HG02973 (cell line): ENCODE results near the gene CDH24.
A peak's percentile ranks its signal among the peaks of the same experiment; 100 is the strongest.

ENCODE experiments used
- ATAC-seq: cut with Tn5 transposase; IDR thresholded peaks from one replicate; pipeline ENCODE4 v1.9.1; 2021; ENCODE audit warnings: moderate library complexity; ENCODE audit not compliant: unreplicated experiment

CDH24 gene

DNA sequence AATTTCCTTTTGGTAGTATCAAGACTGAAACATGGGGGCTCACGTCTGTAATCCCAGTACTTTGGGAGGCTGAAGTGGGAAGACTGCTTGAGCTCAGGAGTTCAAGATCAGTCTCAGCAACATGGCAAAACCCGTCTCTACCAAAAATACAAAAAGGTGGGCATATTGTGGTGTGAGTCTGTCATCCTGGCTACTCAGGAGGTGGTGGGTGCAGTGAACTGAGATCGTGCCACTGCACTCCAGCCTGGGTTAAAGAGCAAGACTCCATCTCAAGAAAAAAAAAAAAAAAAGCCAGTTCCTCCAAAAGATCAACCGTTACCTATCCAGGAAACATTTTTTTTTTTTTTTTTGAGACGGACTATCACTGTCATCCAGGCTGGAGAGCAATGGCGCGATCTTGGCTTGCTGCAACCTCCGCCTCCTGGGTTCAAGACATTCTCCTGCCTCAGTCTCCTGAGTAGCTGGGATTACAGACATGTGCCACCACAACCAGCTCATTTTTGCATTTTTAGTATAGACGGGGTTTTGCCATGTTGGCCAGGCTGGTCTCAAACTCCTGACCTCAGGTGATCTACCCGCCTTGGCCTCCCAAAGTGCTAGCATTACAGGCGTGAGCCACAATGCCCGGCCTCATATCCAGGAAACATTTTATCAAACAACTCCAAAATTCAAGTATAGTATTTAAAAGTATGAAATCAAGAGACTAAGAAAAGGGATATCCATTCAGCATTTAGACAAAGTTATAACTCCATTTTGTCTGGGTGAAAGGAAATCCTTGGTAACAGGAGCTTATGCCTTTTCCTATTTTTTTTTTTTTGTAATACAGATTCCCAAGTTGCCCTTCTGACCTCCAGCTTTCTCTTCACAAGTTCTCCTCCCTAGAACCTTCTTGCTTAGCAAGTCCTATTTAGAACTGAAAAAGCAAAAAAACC lies 34.2 kb upstream of the CDH24 start:
- no peak for ATAC-seq

DNA sequence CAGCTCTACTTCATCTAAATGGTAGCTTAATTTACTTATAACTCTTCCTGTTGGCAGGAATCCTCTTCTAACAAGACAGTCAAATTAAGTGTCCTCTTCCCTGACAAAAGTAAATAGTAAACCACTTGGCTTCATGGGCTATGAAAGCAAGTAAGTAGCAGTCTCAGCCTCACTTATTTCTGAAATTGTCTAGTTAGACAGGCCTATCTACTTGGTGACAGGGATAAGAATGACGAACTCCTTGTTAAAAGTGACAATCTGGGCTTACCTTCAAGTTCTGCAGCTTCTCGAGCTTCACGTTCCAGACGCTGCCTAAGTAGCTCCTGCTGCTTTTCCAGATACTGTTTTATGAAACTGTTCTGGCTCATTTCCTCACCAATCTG lies 32.9 kb upstream of the CDH24 start:
- ATAC-seq = no peak

DNA sequence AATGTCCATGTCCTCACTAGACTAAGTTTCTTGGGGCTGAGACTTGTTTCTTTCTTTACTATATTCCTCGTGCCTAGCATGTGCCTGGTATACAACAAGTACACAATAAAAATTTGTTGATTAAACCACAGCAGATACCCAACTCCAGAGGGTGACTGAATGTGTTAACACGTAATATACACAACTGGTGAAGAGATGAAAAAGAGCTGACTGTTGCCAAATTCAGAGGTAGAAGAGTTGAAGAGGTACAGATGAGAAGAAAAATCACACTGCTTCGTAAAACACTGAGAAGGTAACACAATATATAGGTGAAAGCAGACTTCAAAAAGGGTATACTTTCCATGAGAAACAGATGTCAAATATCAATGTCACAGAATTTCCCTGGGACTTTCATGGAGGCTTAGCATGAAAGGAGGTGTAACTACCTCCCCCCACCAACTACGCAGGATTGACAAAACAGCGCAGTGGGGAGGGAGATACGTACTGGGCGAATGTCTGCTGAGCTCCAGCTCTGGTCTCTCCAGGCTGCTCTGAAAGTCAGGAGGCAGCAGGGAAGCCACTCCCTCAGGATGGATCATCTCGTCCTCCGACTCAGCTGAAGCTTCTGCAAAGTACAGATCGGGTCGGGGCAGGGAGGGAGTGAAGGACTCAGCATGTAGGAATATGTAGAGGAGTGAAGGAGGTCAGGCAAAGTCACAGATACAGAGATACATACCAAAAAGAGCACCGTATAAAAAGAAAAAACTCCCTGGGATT lies 32.4 kb upstream of the CDH24 start:
- no peak for ATAC-seq

DNA sequence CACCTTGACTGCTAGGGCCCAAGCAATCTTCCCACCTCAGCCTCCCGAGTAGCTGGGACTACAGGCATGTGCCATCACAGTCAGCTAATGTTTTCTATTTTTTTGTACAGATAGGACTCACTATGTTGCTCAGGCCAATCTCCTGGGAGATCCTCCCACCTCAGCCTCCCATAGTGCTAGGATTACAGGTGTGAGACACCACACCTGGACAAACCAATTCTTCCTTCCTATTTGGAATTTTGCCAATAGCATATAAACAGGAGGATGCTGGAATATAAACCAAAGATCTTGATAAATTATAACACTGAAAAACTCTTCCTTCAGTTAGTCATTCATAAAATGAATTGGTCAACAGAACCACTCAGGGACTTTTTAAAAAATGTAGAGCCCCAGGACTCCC lies 29.2 kb upstream of the CDH24 start:
- ATAC-seq = no peak

DNA sequence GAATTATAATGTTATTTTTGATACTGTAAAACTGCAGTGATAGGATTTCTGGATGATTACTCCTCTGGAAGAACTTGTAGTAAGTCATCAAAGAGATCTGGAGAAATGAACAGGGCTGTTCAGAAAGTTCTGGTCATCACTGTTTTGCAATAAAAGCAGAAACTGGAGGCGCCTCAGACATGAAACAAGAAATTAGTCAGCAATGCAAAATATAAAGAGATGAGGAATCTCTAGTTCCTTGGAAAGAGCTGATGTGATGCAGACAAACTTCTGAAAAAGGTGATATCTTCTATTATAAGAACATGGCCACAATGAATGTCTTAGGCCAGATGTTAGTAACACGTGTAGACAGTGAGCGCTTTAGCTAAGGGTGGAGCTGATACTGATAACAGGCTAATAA lies 28.1 kb upstream of the CDH24 start:
- ATAC-seq = no peak

DNA sequence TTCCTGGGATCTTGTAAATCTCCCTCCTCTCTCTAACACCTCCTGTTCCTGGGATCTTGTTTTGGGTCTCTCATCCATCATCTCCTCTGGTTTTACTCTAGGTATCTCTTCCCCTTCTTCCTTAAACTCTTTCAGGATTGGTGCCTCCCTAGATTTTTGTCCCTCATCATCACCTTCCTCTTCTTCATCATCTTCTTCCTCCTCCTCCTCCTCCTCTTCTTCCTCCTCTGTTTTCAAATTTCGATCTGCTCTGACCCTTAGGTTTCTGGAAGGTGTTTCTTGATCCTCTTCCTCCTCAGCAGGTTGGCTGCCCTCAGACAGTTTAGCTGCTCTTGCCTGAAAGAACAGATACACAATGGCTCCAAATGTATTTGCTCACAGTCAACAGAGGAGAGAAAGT lies 23.2 kb upstream of the CDH24 start:
- ATAC-seq = no peak

DNA sequence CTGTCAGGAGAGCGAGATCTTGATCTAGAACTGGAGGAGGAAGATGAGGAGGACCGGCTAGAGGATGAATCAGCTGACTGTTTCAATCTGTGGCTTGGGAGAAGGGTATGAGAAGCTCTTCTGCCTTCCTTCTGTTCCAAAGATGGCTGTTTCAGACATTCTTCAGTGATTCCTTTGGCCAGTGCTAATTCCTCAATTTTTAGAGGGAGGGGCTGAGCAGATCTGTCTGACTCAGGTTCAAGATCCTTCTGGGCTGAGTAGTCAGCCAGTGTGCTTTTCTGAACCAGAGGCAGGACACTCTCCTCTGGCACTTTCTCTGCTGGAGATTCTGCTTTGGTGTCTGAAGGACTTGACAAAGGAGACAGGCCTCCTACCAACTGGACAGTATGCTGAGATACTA lies 22.4 kb upstream of the CDH24 start:
- ATAC-seq = no peak

DNA sequence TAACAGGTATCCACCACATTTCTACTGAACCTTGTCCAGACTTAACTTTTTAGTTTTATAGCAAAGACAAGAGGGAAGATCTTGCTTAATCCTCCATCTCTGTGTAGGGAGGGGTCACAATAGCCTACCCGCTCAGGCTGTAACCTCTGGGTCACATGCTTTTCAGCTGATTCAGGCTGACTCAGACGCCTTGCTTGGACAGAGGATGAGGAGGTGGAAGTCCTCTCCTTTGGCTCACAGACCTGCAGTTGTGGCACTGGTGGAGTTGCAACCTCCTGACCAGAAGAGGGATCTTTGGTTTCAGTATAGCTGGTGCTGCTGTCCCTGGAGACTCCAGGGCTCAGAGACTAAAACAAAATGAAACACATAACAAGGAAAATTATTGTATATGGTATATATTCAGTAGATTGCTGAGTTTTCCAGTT lies 21.4 kb upstream of the CDH24 start:
- no peak for ATAC-seq

DNA sequence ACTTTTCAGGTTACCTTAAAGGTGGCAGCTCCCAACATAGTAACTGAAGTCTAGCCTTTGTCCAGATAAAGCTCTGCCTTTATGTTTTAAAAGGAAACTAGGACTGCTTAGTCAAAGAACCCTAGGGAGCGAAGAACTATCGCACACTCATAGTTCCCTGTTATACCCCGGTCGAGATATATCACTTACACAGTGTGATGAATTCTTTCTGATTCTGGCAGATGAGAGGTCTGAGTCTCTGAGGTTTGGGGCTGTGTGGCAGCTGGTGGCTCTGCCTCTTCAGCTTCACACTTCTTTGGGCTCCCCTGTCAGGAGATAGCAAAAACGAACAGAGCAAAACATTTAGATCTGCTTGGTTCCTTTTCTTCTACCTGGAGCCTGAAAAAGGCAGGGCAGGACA lies 20.6 kb upstream of the CDH24 start:
- ATAC-seq = no peak

DNA sequence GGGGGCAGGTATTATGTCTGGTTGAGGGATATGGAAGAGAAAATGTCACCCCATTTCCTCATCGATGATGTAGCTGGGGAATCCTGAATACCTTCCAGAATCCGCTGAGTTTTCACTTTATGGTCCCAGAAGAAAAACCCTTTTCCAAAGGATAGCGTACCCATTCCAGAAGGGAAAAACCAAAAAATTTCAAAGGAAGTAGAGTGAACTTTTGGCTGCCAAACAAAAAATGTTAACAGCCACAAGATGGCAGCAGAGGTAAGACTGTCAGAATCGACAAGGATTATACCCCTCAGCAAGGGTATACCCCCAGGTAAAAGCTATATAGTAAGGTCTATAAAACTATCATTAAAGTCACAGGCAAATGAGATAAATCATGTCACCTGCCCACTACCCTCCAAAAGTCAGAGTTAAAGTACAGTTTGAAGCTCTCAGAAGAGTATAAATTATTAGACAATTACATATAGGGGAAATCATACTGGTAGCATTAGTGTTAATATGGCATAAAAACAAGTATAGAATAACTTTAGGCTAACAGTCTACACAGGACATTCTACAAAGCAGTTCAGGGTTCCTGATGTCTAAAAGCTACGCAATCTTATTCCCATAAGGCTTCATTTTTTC lies 19.6 kb upstream of the CDH24 start:
- ATAC-seq = no peak

DNA sequence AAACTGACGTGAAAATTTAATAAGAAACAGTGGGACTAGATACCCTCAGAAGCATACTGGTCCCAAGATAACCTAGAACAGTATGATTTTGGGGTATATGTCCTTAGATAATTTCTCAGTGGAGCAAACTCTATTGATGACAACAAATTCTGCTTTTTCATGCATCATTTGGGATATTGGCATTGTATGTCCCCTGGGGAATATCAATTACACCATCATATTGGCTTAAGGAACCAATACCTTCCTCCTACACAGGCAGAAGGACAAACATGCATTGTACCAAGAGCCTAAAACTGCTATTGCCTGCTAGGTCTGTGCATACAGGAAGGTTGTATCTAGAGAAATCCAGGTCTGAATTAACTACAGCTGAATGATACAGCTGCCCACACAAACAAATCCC lies 17.6 kb upstream of the CDH24 start:
- ATAC-seq = no peak

DNA sequence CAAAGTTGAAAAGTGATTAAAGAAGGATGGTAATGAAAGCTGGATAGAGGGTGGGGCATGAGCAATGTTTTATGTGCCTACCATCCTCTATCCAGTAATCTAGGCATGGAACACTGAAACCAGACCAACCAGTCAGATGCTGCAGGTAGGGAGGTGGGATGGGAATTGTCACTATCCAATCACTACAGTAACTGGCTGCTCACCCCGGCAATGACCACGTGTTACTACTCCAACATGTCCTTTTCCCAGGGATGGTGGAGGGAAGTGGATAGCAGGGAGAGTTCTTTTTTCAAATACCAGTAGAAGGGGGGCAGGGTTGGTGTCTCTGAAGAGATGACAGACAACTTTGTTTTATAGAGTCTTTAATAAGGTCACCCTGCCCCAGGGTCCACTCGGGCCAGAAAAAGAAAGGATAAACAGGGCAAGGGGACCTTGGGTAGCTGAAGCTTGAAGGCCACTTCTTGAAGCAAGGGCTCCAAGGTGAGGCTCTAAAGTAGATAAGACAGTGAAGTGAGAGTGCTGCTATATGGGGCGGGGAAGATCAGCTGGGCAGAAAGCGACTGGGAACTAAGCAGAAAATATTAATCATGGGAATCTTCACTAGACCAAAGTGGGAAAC lies 14.7 kb upstream of the CDH24 start:
- no peak for ATAC-seq

DNA sequence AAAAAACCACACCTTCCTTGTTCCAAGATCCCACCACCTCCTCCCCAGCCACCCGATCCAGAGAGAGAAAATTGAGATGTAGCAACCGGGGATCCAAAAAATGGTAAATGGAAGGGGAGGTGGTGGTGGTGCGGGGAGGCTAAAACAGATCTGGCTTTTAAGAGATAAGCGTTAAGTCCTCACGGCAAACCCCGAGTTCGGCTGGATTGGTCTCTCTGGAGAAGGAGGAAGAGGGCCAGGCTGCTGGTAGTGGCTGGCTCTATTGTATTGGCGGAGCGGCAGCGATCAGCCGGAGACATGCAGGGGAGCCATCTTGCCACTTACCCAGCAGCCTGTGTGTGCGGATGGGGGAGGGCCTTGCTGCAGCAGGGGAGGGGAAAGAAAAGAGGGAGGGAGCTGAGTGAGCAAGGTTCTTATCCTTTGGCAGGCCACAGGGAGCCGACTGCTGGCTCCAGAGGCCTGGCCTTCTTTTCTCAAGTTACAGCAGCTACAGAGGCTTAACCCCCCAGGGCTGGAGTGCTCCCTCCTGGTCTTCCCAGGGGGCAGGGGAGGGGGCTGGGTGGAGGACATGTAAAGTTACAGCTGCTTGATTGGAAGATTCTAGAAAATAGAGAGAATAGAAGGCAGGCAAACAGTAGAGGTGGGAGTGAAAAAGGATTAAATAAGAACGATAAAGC lies 14.1 kb upstream of the CDH24 start:
- peak; percentile 76 for ATAC-seq

DNA sequence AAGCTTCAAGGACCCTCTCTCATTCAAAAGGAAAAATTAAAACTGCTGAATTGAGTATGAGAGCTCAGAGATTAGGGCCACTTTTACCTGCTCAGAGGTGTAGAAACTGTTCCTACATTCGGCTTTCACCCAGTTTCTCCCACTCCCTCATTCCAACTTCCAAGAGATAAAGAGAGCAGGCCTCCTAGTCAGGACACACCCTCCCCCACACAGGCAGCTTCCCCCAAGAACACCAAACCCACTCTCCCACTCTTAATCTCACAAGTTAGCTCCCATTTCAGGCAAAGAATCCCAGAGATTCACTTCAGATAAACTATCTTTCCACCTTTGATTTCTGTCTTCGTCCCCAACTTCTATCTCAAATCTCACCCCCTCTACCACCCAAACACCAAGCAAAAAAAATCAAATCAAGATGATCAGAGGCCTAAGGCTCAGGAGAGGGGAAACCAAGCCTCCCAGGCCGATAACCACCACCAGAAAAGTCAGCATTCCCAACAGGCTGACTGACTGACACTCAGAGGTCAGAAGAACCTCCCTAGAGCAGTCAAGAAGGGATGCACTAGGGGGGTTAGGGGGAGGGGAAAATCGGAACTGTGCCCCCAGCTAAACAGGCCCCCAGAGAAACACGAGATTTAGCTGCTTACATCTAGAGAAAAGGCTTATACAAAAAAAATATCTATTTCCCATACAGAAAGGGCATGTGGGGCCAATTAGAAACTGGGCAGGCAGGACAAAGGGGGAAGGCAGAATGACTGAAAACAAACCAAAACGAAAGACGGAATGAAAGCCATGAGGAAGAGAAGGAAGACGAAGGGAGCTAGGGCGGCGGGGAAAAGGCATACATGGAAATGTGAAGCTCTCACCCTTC lies 13.2 kb upstream of the CDH24 start:
- no peak for ATAC-seq

DNA sequence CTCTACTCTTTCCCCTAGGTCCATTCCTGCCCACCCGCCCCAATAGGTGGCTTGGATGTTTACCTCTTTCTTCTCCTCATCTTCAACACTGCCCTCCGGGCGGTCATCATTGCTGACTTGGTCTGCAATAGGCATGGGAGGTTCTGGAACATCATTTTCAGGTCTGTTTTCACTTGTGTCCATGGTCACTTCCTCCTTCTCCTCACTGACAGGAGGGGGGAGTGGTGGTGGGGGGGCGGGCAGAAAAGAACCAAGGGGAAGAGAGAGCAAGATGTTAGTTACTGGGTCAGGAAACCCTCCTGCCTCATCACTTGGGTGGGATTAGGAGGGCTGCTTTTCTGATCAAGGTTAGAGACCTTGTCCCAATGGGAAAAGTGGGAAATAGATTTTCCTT lies 12.1 kb upstream of the CDH24 start:
- ATAC-seq = no peak

DNA sequence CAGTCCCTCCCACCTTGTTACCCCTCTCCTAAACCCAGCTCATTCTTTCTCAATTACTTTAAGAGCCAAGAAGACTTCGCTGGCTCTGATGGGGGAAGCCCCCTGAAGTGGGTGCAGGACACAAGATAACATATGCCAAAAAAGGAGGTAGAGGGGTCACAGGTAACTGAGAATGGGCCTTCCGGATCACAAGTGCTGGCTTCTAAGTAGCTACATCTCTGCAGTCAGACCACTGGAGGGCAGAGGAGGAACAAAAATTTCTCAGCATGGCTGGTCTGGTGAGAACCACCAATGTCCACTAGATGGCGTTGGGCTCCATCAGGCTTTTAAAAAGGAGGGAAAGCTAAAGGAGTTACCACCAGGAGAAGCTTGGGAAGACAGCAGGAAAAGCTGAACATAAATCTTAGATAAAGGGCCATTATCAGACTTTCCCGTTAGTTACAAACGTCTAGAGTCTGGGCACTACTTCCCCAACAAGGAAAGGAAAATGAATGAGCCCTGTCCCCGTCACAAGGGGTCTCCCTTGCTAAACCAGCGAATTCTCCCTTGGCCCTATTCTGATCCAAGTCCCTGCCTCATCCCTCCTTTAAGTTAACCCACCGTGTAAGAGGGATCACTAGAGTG lies 11.6 kb upstream of the CDH24 start:
- peak; percentile 71 for ATAC-seq

DNA sequence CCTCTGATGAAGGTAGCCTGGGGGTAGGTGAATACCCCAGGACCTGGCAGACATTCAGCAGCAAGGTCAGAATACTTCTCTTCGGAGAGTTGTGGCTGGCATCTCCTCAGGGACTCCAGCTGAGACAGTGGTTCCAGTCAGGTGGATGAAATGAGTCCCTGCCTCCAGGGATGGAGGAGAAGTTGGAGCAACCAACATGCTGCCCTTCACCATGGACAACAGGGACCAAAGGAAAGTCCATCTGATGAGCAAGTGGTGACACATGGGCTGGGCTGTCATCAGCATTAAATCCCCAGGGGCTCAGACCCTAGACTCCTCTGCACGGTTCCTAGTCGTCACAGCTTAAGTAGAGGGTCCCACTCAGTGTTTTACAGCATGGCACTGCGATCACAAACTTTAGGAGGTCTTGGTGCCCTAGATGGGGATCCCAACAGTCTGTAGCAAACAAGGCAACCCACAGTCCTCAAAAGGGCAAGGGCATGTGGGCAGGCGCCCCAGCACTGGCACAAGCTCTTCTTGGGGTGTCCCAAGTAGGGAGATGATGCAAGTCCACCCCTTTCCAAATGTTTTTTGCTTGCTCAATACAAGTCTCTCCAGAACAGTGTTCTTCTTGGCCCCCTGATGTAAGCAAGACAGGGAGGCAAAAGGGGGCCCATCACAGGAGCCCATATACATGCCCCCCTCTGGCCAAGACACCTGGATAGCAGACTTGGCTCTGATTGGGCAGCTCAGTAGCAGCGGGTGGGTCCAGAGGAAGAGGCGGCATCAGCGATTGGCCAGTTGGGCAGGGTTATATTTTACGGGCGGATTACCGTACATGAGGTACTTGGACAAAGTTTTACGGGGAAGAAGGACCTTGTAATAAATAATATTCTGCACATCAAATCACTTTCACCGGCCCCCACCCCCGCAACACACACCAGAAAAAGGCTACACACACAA lies 10.8 kb upstream of the CDH24 start:
- no peak for ATAC-seq
